Fibroblast of mammary gland (primary cell): ENCODE data around the gene SLC6A12.

Experiments used
- DNase-seq: peaks from one replicate; pipeline ENCODE4 v3.0.0-alpha.2; 2010; ENCODE audit warnings: low read depth
- H3K4me3 ChIP-seq: 2 replicates; pipeline ENCODE4 v1.5.1; 2011; ENCODE audit warnings: low read depth, mild to moderate bottlenecking, low read length, moderate library complexity; ENCODE audit not compliant: control insufficient read depth
- CTCF ChIP-seq: conservative IDR thresholded peaks from 2 replicates; pipeline ENCODE4 v1.5.1; 2011; ENCODE audit warnings: low read depth, low read length, inconsistent platforms; ENCODE audit not compliant: control insufficient read depth, insufficient read depth

The SLC6A12 gene

GRCh38 chr12:177336-177979, 36.5 kb downstream of the SLC6A12 start:
- no peak for DNase-seq
- H3K4me3 ChIP-seq = no peak overlapping the region
- TF ChIP-seq CTCF = no peak

GRCh38 chr12:176321-177181, 37.4 kb downstream of the SLC6A12 start:
- H3K4me3 ChIP-seq = no peak overlapping the region
- TF ChIP-seq CTCF = no peak
- peak; percentile 27 for DNase-seq

GRCh38 chr12:175759-176158, 38.2 kb downstream of the SLC6A12 start:
- no peak overlapping the region for H3K4me3 ChIP-seq
- no peak for TF ChIP-seq CTCF
- no peak for DNase-seq

GRCh38 chr12:175250-175649, 38.7 kb downstream of the SLC6A12 start:
- DNase-seq = no peak
- TF ChIP-seq CTCF = no peak
- no peak overlapping the region for H3K4me3 ChIP-seq

GRCh38 chr12:174596-174995, 39.4 kb downstream of the SLC6A12 start:
- no peak for TF ChIP-seq CTCF
- H3K4me3 ChIP-seq = no peak overlapping the region
- DNase-seq = no peak

- DNase-seq = no peak
- TF ChIP-seq CTCF = no peak
- no peak overlapping the region for H3K4me3 ChIP-seq
Measured at GRCh38 chr12:174124-174523, 39.8 kb downstream of the SLC6A12 start.
